ENCODE measurements around the gene ARHGEF37.

DNA sequence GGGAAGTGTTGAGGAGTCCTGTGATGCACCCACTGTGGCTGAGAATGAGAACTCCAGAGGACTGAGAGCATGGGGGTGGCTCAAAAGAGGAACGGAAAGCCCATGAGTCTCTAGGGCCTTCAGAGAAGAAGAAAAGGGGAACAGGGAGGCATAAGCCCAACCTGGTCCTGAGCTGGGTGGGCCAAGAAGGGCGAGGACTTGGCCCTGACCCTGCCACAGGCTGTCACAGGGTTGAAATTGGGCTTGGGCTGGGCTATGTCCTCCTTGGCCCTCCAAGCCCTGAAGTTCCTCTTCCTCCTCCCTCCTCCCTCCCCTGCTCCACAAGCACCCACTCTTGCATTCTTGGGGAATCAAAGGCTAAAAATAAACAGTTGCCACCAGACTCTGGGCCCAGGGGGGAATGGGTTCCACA is 99.5 kb downstream of the ARHGEF37 start:
- TF ChIP-seq, protein P1, sequence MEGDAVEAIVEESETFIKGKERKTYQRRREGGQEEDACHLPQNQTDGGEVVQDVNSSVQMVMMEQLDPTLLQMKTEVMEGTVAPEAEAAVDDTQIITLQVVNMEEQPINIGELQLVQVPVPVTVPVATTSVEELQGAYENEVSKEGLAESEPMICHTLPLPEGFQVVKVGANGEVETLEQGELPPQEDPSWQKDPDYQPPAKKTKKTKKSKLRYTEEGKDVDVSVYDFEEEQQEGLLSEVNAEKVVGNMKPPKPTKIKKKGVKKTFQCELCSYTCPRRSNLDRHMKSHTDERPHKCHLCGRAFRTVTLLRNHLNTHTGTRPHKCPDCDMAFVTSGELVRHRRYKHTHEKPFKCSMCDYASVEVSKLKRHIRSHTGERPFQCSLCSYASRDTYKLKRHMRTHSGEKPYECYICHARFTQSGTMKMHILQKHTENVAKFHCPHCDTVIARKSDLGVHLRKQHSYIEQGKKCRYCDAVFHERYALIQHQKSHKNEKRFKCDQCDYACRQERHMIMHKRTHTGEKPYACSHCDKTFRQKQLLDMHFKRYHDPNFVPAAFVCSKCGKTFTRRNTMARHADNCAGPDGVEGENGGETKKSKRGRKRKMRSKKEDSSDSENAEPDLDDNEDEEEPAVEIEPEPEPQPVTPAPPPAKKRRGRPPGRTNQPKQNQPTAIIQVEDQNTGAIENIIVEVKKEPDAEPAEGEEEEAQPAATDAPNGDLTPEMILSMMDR (IDR thresholded peaks at IDR 0.05): no peak
- no peak for TF ChIP-seq ZFX (IDR thresholded peaks at IDR 0.05; ENCODE audit: borderline replicate concordance)
